Activated T-cell treated with anti-CD3 and anti-CD28 coated beads for 4 hours (primary cell): Measurements from ENCODE around the gene FOS.
"Not testable (repeated sequence)": the region's sequence is repeated elsewhere in the genome, so short reads cannot be mapped to it uniquely, and the experiment has no call there.

ENCODE experiments used
- DNase-seq: peaks from one replicate; pipeline ENCODE4 v3.0.0-alpha.2; 2020

FOS gene

GRCh38 chr14:75295491-75296345 lies 17.1 kb downstream of the FOS start:
- peak; percentile 75 for DNase-seq

- DNase-seq = no peak
Measured at GRCh38 chr14:75297411-75298040, 18.9 kb downstream of the FOS start.

- no peak for DNase-seq
Measured at GRCh38 chr14:75298187-75298965, 19.7 kb downstream of the FOS start.

GRCh38 chr14:75299059-75299458 lies 20.4 kb downstream of the FOS start:
- no peak for DNase-seq

GRCh38 chr14:75299576-75299975 lies 20.9 kb downstream of the FOS start:
- DNase-seq = no peak

GRCh38 chr14:75301666-75302325 lies 23.2 kb downstream of the FOS start:
- no peak for DNase-seq

- no peak for DNase-seq
Measured at GRCh38 chr14:75303381-75303789, 24.8 kb downstream of the FOS start.

DNA sequence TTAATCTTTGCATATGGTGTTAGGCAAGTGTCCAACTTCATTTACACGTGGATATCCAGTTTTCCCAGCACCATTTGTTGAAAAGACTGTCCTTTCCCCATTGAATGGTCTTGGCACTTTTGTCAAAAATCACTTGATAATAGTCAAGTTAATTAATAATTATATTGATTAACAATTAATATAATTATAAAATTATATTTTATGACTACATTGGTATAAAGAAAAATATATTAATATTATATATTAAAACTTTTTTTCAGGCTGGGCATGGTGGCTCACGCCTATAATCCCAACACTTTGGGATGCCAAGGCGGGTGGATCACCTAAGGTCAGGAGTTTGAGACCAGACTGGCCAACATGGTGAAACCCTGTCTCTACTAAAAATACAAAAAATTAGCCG lies 27.8 kb downstream of the FOS start:
- DNase-seq = not testable (repeated sequence)

- no peak for DNase-seq
Measured at GRCh38 chr14:75306927-75307699, 28.5 kb downstream of the FOS start.

GRCh38 chr14:75307700-75308379 lies 29.2 kb downstream of the FOS start:
- peak; percentile 64 for DNase-seq

GRCh38 chr14:75308991-75309390 lies 30.4 kb downstream of the FOS start:
- DNase-seq = not testable (repeated sequence)

DNA sequence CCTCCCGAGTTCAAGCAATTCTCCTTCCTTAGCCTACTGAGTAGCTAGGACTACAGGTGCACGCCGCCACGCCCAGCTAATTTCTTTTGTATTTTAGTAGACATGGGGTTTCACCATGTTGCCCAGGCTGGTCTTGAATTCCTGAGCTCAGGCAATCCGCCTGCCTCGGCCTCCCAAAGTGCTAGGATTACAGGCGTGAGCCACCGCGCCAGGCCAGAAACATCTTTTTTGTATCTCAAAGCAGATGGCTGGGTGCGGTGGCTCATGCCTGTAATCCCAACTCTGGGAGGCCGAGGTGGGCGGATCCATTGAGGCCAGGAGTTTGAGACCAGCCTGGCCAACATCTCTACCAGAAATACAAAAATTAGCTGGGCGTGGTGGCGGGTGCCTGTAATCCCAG lies 30.9 kb downstream of the FOS start:
- not testable (repeated sequence) for DNase-seq

GRCh38 chr14:75310295-75311111 lies 31.9 kb downstream of the FOS start:
- no peak for DNase-seq

GRCh38 chr14:75311356-75311755 lies 32.7 kb downstream of the FOS start:
- no peak for DNase-seq

DNA sequence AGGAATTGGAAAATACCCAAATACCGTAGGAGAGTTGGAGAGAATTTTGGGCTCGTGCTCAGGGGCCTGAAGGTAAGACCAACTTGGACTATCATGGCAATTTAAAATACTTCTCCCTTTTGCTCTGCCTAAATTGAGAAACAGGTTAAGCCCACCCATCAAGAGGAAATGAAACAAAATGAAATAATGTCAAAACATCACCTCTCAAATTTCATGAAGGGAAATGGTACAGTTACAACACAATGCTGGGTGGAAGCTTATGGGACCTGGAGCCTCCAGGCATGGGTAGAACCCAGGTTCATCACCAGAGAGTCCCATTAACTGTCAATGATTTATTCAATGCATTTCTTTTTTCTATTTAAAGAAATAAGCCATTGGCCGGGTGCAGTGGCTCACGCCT lies 33.7 kb downstream of the FOS start:
- no peak for DNase-seq

DNA sequence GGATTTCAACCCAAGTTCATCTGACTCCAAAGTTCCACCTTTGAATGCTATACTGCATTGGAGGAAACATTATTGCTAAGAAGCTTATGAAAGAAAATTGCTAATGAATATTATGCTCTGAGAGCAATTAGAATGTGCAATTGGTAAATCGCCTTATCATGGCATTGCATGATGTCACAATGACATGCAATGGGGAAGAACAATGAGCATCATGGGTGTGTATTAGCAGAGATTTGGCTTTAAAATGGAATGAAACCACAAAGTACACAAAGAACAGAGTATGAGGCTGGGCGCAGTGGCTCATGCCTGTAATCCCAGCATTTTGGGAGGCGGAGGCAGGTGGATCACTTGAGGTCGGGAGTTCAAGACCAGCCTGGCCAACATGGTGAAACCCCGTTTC lies 34.7 kb downstream of the FOS start:
- DNase-seq = no peak

- no peak for DNase-seq
Measured at GRCh38 chr14:75315144-75315543, 36.5 kb downstream of the FOS start.

DNA sequence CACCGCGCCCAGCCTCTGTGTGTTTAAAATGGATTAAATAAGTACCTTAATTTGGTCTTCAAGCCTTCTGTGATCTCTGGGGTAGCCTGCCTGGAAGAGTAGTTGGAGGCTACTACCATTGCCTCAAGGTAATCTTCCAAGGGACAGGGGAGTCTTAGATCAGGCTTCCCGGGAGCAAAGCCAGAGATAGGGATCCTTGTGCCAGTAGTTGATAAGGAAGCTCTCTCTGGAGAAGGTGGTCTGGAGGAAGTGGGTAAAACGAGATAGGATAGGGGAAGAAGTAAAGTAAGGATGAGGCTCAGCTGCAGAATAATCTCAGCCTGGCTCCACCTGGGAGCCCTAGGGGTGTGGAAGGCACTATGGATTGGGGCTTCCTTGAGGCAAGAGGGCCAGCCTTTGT lies 38.5 kb downstream of the FOS start:
- DNase-seq = no peak

DNA sequence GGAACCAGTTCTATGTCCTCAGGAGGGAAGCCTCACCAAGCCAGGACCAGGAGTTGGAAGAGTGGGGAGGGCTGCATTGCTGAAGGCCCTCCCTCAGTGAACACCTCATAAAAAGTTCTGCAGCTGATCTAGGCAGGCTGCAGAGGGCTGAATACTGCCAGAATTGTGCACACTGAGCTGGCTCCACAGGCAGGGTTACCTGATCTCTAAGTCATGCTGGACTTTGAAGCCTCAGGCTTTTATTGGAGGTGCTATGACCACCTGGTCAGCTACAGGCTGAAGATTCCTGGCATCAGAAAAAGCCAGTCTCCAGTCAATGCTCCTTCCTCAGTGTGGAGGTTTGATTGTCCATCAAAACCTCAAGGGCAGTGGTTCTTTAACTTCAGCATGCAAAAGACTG lies 39.7 kb downstream of the FOS start:
- DNase-seq = no peak

DNA sequence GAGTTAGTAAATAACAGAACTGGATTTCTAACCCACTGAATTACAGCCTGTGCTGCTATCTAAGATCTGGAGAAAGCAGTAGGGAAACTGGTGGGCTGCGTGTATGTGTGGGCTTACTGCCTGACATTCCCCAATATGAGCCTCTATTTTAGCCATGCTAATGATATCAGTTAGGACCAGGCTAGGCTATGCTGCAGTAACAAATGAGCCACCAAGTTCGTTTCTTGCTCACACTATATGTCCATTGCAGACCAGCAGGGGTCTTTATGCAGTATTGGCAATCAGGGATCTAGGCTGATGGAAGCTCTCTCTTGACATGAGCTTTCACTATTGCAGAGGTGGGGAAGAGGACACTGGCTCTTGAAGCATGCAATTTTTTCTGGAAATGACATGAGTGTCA lies 40.4 kb downstream of the FOS start:
- DNase-seq = no peak

- DNase-seq = no peak
Measured at GRCh38 chr14:75320196-75320595, 41.6 kb downstream of the FOS start.
